GM19438 (cell line): ENCODE measurements around the gene TASP1.
A peak's percentile ranks its signal among the peaks of the same experiment; 100 is the strongest.
"Not testable (repeated sequence)": the region's sequence is repeated elsewhere in the genome, so short reads cannot be mapped to it uniquely, and the experiment has no call there.

Experiments
- ATAC-seq: cut with Tn5 transposase; IDR thresholded peaks from one replicate; pipeline ENCODE4 v1.9.1; 2021; ENCODE audit warnings: low read depth; ENCODE audit not compliant: unreplicated experiment

TASP1 gene

DNA sequence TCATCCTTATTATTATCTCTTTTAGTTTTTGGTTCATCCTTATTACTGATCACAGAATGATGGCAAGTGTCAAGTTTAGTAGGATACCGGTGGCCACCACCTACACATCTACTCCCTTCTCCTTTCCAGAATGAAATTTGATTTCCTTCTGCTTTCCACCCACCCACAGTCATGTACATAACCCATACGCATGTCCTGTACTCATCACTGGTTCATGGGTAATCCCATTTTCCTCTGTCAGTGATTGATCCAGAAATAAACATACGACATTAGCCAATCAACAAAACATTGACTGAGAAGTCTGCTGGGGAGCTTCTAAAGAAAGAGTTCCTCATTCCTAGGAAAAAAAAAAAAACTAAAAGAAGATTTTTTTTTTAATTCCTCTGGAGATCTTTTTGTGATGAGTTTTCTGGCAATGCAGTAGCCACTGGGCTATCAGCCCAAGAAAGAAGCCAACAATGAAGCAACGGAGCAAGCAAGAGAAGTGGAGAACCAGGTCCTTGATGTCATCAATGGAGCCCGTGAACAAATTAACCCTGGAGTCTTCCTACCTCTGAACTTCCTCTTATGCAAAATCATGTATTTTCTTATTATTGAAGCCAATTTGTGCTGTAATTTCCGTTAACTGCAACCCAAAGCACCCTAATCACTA, 127.8 kb downstream of the TASP1 start:
- ATAC-seq, result no peak

DNA sequence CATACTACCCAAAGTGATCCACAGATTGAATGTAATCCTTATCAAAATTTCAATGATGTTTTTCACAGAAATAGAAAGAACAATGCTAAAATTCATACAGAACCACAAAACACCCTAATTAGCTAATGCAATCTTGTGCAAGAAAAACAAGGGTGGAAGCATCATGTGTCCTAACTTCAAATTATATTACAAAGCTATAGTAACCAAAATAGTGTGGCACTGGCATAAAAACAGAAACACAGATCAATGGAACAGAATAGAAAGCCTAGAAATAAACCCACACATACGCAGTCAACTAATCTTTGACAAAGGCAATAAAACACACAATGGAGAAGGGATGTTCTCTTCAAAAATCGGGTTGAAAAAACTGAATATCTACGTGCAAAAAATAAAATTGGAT, 131.1 kb downstream of the TASP1 start:
- no peak for ATAC-seq

DNA sequence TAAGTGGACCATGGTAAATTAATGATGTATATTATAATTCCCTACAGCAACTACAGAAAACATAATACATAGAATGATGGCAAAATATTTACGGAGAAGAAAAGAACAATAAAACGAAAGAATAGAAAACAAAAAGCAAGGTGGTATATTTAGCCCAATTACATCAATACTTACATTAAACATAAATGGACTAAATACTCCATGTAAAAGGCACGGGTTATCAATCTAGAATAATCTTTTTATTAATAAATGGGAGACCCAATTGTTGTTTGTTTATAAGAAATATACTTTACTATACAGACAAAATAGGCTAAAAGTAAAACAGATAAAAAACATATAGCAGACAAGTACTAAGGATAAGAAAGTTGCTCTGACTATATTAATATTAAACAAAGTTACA, 137.2 kb downstream of the TASP1 start:
- ATAC-seq, result no peak

DNA sequence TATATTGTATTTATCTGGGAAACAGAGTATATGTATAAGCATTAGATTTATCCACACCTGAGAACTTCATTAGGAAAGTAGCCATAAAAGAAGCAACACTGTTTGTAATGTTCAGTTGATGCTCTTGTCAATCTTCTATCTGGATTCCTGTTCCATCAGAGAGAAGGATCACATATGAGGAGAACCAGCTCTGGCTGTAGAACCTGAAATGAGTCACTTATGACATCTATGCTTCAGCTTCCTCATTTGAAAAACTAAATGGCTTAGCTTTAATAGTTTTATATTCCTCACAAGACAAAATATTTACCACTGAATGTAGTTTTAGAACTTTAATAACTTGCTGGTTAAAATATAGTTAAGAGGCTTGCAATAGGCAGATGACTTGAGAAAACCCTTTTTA, 144.7 kb downstream of the TASP1 start:
- no peak for ATAC-seq

DNA sequence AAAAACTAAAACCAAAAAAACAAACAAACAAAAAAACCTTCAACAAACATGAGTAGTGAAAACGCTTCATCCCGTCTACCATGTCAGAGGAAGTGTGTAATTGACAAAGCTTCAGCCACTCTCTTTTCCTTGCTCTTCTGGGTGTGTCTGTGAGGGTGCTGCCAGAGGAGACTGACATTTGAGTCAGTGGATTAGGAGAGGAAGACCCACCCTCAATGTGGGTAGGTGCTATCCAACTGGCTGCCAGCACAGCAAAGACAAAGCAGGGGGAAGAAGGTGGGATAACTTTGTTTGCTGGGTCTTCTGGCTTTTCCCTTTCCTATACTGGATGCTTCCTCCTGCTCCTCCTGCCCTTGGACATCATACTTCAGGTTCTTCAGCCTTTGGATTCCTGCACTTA, 145.6 kb downstream of the TASP1 start:
- ATAC-seq, result no peak

DNA sequence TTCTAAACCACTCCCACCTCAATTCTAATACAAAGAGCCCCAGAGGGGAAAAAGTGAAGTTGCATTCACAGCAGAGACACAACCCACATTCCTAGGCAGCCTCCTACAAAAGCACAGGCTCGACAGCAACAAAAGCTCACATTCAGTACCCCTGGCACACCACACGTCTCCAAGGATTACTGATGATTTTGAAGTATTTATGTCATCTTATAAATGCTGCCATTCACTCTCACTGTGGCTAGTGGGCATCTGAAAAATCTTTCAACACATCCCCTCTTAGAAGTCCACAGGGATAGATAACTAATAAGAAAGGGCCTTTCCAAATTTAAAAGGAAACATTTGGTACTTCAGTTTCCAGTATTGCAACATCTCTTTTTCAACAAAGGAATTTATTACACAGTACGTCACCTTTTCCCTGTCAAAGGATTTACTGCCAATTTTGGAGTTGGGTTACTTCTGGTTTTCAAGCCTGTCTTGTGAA, 146.7 kb downstream of the TASP1 start:
- no peak for ATAC-seq

DNA sequence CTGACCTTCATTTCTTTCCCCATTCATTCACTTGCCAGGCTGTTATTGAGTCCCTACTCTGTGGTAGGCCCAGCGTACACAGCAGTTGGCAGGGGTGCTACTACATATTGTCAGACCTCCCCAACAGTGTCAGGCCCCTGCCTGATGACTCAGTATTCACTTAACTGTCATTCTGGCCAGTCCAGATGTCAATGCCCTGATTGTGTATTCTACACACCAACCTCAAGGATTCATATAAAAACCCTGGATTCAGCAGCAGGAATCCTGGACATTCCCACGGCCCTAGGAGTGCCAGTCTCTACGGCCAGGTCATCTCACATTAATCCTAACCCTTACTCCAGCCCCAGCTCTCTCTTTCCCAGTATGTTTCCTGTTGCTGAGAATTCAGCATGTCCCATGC, 151.5 kb downstream of the TASP1 start:
- ATAC-seq, result no peak

DNA sequence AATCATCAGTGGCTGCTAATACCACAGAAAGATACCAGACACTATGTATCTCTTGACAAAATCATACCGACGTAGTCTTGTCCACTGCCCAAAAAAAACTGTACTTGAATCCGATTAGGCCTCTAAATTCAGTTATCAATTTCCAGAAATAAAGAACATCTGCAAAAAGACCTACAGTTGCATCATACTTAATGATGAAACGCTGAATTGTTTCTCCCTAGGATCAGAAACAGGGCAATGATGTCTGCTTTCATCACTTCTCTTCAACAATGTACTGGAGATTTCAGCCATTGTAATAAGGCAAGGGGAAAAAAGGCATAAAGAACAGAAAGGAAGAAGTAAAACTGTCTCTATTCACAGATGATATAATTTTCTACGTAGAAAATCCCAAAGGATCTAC, 152.0 kb downstream of the TASP1 start:
- ATAC-seq, result no peak

DNA sequence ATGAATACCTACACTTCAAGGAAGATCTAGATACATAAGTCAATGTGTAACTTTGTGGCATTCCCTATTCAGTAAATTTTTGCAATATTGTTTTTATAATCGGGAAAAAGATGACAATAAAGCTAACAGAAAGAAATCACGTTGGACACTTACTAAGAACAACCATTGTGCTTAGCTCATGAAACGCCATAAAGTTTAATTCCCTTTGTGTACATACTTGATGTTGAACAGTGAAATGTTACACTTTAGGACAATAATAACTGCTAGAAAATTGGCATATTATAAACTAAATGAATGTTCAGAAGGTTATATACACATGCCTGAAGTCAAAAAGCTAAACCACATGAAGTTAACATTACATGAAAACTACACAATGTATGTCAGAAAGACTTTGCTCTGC, 153.2 kb downstream of the TASP1 start:
- ATAC-seq, result no peak

DNA sequence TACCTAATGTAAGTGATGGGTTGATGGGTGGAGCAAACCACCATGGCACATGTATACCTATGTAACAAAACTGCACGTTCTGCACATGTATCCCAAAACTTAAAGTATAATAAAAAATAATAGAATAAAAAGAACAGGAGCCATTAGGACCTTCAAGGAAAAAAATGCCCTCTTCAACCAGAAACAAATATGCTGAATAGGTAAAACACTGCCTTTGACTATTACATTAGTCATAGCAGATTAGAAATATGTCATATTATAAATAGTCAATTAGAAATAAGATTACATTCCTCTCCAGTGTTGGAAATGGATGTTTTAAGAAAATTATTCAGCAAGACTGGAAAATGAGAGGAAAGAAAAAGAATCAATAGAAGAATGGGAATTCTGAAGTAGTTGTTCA, 153.7 kb downstream of the TASP1 start:
- ATAC-seq, result not testable (repeated sequence)

DNA sequence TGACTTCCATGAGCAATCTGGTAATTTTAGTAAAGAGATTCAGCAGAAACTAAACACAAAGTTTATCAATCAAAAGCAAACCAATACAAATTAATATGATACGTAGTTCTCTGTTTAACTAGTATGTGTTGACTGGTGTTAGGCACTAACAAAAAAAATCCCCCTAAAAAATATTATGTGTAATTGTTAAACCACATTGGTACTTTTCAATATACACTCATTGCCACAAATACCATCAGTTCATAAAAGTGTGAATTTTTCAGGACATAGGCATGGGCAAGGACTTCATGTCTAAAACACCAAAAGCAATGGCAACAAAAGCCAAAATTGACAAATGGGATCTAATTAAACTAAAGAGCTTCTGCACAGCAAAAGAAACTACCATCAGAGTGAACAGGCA, 155.3 kb downstream of the TASP1 start:
- ATAC-seq, result not testable (repeated sequence)

DNA sequence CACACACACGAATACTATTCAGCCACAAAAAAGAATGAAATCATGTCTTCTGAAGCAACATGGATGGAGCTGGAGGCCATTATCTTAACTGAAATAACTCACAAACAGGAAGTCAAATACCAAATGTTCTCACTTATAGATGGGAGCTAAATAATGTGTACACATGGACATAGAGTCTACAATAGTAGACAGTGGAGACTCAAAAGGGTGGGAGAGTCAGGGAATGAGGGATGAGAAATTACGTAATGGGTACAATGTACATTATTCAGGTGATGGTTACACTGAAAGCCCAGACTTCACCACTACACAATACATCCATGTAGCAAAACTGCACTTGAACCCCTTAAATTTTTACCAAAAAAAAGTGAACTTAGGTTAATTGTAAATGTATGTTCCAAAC, 160.4 kb downstream of the TASP1 start:
- ATAC-seq, result no peak

DNA sequence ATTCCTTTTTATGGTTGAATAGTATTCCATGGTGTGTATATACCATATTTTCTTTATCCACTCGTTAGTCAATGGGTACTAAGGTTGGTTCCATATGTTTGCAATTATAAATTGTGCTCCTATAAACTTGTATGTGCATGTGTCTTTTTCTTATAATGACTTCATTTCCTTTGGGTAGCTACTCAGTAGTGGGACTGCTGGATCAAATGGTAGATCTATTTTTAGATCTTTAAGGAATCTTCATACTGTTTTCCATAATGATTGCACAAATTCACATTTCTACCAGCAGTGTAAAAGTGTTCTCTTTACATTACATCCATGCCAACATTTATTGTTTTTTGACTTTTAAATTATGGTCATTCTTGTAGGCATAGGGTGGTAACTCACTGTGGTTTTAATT, 164.3 kb downstream of the TASP1 start:
- no peak for ATAC-seq

DNA sequence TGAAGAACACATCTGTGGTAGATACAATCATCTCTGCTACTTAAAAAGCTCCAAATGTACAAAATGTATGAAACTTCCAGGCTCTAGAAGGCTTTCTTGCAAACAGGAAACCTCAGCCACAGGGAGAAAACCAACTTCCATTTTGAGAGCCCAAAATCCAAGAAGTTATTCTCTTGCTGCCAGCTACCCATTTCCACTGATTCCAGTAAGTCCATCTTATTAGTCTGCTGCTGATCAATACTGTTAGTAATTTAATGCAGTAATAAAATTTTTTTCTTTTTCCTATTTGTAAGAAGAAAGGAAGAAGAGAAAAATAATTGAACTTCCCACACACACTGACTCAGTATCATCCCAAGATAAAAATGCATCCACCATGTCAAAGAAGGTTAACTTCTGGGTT, 169.5 kb downstream of the TASP1 start:
- ATAC-seq, result no peak

DNA sequence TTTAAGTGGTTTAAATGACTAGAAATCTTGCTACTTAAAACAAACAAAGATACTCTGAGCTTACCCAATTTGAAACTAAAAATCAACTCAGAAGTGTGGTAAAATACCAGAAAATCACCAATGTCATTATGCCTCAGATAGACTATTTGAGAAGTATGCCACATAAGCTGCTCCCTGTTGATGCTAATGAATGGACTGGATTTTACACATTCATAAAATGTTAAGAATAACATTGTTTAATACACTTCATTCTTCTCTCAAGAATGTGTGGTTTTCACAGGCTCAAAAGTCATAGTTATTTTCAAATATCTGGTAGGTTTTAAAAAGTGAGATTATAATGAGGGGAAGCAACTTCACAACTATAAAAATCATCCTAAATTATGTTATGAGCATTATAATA, 170.6 kb downstream of the TASP1 start:
- ATAC-seq, result no peak

DNA sequence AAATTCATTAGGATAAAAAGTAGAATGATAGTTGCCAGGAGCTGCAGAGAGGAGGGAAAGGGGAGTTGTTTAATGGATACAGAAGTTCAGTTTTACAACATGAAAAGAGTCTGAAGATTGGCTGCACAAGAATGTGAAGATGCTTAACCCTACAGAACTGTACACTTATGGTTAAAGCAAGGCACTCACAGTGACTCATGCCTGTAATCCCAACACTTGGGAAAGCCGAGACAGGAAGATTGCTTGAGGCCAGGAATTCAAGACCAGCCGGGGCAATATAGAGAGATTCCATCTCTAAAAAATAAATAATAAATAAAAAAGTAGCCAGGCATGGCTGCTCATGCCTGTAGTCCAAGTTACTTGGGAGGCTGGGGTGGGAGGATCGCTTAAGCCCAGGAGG, 174.0 kb downstream of the TASP1 start:
- ATAC-seq, result no peak

DNA sequence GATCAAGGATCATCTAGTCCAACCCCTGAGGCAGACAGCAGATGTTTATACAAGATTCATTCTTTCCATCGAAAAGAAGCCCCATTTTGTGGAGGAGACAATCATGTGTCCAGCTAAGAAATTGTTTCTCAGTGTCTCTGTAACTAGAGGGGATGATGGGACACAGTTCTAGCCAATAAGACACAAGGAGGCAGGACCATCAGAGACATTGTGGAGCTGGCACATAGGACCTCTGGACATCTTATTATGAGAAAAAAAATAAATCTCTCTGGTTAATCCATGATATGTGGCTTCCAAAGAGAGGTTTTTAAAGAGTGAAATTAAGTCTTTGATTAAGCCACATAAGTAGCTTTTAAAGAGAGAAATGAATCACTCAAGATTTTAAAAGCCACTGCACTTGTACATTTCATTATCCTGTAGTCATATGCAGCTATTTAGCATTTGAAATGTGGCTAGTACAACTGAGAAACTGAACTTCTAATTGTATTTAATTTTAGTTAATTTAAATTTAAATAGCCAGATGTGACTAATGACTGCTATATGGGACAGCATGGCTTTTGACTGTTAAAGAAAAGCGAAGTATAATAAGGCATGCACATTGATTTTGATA, 176.8 kb downstream of the TASP1 start:
- ATAC-seq, result no peak

DNA sequence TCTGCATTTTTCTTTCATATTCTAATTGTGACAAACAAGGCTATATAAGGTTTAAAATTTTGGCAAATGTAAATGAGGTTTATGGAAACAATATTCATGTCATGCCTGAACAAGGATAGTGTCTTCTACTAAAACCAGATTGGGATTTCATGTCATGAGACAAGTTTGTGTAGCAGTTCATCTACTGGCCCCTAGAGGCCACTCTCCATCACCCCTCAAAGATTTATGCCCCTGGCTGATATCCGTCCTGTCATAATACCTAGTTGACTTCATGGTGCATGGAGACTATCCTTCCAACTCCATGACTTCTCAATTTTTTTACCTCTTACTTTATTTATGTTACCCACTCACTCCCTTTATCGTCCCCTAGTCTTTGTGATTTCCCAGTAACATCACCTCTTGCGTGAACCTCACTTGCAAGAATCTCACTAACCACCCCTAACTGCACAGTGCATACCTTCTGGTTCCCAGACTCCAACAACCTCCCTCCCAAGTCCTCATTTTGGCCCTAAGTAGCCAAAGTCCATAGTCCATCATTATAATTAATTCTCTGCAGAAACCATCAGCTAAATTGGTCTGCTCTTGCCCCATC, 179.8 kb downstream of the TASP1 start:
- peak; percentile 93 for ATAC-seq

DNA sequence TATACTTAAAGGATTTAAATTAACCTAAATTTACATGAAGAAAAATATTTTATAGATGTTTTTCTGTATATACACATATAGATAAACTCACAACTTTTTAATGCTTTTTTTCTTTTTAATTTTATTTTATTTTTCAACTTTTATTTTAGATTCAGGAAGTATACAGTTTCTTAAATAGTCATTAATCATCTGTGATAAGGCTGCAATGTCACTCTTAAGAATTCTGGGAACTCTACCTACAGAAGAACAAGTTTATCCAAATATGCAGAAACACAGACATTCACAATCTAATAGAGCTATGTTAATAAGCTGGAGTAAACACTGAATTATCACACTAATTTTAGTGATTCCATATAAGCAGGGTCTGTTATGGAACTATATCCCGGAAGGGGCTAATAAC, 181.2 kb downstream of the TASP1 start:
- ATAC-seq, result no peak

DNA sequence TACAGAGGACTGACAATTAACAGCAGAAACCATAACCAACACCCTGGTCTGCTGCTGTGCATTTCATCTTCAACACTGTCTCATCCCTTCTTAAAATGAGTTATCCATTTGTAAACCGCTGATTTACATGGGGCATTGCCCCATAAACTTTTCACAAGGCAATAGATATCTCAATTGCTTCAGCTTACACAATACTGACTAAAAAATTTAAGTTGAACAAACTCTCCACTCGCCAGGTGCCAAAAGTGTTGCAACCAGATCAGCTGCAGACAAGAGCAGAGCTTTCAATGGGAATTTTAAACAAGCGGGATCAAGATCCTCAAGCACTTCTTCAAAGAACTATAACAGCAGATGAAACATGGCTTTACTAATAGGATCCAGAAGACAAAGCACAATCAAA, 183.0 kb downstream of the TASP1 start:
- ATAC-seq, result no peak

DNA sequence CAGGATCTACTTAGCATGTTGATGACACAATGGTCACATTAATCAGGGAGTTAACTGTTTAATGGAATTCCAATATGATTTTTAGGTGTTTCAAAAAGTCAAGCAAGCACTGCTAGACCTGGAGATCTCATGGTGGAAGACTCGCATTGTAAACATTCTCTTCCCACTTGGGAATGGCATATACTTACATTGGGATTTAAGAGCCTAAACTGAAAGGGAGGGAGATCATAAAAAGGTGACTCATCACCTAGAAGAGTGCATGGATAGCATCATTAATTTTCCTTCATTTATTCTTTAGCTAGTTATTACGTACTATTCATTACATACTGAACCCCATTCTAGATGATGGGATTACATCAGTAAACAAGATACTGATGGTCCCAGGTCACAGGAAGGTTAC, 185.4 kb downstream of the TASP1 start:
- ATAC-seq, result no peak

DNA sequence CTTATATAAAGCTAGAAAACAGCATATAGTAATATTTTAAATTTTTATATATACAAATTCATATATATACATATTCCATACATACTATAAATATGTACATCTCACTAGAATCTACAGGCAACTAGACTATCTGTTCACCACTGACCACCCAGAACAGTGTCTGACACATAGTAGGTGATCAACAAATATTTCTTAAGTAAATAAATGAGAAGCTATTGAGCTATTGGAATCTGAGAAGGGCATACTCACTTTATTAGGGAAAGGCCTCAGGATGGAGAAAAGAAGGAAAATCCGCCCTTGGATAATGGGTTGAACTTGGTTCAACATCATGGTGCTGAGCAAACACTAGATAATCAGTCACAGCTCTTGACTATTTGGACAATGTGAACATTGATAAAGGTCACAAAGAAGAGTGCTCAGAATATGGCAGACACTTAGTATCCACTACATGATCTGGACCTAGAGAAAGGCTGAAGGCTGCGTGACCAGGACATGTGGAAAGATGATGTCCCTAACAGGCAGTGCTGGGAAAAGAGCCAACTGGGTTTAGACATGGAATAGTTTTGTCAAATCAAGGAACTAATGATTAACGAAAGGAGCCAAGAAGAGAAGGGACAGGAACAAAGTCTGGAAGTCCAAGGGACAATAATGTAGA, 186.1 kb downstream of the TASP1 start:
- no peak for ATAC-seq
